Inflammatory macrophage treated with lipopolysaccharide for 1 hour (primary cell): ENCODE data around the gene VMP1.
A peak's percentile ranks its signal among the peaks of the same experiment; 100 is the strongest.
"Not testable (repeated sequence)": the region's sequence is repeated elsewhere in the genome, so short reads cannot be mapped to it uniquely, and the experiment has no call there.

Experiments used
- DNase-seq, 2 donors: peaks; one replicate each; pipeline ENCODE4 v3.0.0-alpha.2; 2020 to 2022

The VMP1 gene

GRCh38 chr17:59842901-59843652 lies 135.6 kb downstream of the VMP1 start:
- peak; percentile 84 to 92 for DNase-seq

DNA sequence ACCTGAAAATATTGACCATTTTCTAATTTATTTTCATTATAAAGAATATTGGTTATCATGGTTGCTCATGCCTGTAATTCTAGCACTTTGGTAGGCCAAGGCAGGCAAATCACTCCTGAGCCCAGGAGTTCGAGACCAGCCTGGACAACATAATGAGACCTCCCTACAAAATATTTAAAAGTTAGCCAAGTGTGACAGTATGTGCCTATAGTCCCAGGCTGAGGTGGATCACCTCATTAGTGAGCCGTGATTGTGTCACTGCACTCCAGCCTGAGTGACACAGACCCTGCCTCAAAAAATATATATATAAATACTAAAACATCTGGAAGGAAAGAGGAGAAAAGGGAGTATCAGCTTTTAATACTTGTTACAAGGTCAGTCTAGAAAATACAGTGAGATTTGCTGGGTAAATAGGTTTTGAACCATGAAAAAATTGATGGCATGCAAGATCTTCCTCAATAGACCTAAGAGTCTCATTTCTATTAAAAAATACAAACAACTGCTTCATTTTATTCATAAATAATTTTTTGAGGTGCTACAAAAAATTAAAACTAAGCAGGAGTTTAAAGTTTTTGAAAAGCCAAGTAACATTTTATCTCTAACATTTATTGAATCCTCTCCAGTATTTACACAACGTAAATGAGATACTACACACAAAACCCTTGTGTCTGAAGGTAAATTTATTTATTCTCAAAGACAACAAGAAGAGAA lies 137.6 kb downstream of the VMP1 start:
- DNase-seq = no peak

- DNase-seq = peak; percentile 53 to 71
Observed at GRCh38 chr17:59845595-59846393, 138.3 kb downstream of the VMP1 start.

DNA sequence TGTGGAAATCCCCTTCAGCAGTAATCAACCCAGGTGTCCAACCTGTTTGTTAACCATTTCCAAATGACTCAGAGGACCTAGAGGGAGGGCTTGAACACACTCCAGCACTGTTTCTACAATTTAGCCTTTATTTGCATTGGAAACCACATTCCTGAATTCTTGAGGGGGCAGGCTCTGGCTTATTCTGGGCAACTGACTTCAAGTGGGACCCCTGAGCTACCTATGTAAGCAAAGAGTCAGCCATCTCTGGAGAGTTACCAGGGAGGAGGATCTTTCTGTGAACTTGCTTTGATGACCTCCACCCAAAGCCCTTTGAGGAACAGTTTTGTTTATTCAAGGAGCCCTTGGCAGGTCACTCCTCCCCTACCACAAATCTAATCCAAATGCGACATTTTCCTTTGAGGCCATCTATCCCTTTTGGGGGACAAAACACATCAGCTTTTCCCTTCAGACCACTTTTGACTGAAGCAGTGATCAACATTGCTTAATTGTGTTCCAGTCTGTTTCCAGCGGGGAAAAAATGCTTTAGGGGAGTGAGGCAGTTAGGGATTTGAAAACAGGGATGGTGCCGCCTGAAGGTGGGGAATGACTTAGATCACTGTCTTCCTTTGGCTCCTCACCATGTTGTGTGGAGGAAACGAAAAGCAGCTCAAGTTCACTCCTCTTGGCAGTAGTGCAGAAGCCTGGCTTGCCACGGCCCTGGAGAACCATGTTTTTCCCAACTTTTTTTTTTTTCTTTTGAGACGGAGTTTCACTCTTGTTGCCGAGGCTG lies 139.1 kb downstream of the VMP1 start:
- DNase-seq = peak in 1 of 2 donors; percentile 50

DNA sequence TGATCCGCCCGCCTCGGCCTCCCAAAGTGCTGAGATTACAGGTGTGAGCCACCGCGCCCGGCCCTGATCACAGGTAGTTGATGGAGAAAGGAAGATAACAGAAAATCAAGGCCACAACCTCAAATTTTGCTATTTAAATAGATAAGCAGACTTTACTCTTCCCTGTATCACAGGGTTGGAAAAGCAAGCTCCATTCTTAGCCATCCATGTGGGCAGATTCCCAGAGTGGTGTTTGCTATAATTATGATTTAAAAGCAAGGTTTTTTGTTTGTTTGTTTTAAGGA lies 140.9 kb downstream of the VMP1 start:
- no peak for DNase-seq

DNA sequence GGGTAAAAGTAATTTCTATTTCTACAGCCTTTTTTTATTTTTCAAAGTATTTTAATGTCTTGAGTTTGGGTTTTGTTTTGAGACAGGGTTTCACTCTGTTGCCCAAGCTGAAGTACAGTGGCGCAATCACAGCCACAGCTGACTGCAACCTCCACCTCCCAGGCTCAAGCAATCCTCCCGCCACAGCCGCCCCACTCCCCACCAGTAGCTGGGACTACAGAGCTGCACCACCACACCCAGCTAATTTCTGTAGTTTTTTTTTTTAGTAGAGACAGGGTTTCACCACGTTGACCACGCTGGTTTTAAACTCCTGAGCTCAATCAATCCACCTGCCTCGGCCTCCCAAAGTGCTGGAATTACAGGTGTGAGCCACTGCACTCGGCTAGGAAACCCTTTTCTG lies 141.3 kb downstream of the VMP1 start:
- peak; percentile 68 to 77 for DNase-seq

- not testable (repeated sequence) for DNase-seq
Observed at GRCh38 chr17:59850311-59850710, 142.9 kb downstream of the VMP1 start.

- DNase-seq = no peak
Observed at GRCh38 chr17:59851439-59852375, 144.3 kb downstream of the VMP1 start.

- DNase-seq = not testable (repeated sequence)
Observed at GRCh38 chr17:59852847-59853167, 145.4 kb downstream of the VMP1 start.

- peak; percentile 55 to 75 for DNase-seq
Observed at GRCh38 chr17:59853168-59853918, 145.9 kb downstream of the VMP1 start.

DNA sequence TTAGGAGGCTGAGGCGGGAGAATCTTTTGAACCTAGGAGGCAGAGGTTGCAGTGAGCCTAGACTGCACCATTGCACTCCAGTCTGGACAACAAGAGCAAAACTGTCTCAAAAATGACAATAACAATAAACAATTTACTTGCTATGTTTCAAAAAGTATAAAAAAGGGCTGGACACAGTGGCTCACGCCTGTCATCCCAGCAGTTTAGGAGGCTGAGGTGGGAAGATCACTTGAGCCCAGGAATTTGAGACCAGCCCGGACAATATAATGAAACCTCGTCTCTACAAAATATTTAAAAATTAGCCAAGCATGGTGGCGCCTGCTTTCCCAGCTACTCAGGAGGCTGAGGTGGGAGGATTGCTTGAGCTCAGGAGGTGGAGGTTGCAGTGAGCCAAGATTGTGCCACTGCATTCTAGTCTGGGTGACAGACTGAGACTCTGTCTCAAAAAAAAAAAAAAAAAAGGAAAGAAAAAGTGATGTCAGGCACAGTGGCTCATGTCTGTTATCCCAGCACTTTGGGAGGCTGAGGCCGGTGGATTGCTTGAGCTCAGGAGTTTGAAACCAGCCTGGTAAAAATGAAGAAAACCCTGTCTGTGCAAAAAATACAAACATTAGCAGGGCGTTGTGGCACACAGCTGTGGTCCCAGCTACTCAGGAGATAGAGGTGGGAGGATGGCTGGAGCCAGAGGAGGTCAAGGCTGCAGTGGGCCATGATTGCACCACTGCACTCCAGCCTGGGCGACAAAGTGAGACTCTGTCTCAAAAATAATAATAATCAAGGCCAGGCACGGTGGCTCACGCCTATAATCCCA lies 146.7 kb downstream of the VMP1 start:
- DNase-seq = not testable (repeated sequence)

DNA sequence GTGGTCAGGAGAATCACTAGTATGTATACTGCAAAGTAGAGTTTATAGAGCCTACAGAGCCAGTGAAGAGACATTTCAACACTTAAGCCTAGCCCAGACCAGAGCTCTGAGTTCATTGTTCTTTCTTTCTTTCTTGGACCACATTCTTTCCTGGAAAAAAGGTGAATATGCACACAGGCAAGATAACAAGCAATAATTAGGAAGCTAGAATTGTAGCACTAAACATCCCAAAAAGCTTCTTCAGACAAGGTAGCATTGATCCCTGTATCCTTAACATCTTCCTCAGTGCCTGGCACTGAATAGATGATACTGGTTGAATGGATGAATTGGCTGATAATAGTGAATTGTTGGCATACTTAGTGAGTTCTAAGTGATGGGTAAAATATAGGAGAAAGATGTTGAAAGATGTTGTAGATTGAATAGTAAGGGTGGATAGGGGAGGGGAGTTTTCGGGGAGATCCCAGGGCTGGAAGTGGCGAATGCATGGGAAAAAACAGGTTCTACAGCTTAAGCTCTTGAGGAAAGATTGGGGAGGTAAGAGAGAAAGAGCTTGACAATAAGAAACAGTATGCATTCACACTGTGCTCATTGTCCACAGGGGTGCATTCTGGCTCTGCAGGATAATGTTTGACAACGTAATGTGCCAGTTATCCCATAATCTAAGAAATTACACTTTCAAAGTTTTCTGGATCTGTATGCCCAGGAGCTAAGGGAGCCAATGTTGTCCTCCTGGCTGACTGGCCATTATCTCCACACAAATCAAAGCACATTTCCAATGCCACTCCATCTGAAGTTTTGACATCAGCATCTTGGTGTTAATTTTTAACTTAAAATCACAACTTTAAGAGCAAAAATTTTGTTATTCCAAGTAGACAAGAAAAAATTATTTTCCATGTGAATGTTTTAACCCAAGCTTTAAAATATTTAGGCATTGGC lies 149.7 kb downstream of the VMP1 start:
- no peak for DNase-seq

GRCh38 chr17:59858167-59858816 lies 150.8 kb downstream of the VMP1 start:
- no peak for DNase-seq

GRCh38 chr17:59858932-59859331 lies 151.5 kb downstream of the VMP1 start:
- no peak for DNase-seq

- peak; percentile 62 to 74 for DNase-seq
Observed at GRCh38 chr17:59859444-59860025, 152.1 kb downstream of the VMP1 start.

DNA sequence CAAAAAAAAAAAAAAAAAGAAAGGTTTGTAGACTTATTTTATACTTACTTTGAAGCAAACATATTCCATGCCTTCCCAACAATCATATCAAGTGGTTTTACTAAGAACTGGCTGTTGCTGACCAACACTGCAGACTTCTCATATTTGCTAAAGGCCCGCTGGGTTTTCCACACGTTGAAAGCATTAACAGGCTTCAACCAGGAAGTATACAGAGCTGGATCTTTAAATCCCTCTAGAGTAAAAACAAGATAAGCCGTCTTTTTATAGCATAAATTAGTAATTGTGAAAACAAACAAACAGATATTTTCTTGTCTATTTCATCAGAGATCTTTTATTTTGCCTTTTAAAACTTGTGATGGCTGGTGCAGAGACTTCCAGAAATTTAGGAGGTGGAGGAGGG lies 156.2 kb downstream of the VMP1 start:
- no peak for DNase-seq

GRCh38 chr17:59869941-59870218 lies 162.4 kb downstream of the VMP1 start:
- no peak for DNase-seq

GRCh38 chr17:59870482-59870881 lies 163.0 kb downstream of the VMP1 start:
- no peak for DNase-seq
